ENCODE measurements around the gene LYRM2.

The LYRM2 gene

DNA sequence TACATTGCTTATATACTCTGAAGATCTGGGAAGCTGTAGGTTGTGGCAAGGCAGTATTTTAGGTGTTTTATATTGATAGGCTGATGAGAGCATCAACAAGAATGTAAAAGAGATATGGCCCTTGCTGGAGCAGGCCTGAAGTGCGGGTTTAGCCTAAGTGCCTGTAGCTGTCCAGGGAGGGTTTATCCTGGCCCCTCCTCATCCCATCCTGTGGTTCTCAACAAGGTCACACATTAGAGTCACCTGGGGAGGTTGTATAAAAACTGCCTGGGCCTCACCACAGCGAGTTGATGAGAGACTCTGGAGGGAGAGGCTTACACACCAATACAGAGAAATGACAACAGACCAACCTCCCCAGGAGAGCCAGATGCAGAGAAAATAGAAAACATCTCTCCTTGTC, 48.4 kb downstream of the LYRM2 start:
- DNase-seq = no peak

DNA sequence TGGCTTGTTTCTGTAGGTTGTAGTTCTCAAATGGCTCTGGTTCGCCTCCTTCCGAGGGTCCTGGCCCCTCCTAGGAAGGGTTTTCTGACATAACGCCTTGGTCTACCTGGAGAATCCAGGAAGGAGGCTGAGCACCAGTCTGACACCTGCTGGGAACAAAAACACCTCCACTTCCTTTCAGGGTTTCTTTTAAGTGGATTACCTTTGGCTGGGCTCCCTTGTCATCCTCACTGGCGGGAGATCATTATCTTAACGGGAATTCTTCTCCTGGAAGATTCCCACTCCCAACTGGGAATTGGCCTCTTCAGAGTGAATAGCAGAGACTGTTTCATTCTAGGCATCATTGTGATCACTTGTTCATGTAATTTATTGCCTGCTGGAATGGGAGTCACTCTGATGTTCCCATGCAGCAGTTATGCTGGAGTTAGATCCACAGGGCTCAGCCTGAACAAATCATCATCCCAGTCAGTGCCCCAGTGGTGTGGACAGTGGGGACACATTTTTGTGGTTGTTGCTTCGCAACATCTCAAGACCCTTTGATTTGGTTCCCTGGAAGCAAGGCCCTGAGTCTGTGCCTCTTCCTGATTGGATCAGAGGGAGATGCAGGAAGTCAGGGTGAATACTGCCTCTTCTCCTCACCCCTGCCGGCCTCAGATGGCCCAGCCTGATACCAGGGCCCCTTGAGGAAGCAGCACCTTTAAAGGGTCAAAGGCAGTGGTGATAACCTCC, 49.1 kb downstream of the LYRM2 start:
- DNase-seq = no peak

- DNase-seq = no peak
These were observed 53.4 kb downstream of the LYRM2 start for GRCh38 chr6:89585154-89585553.

DNA sequence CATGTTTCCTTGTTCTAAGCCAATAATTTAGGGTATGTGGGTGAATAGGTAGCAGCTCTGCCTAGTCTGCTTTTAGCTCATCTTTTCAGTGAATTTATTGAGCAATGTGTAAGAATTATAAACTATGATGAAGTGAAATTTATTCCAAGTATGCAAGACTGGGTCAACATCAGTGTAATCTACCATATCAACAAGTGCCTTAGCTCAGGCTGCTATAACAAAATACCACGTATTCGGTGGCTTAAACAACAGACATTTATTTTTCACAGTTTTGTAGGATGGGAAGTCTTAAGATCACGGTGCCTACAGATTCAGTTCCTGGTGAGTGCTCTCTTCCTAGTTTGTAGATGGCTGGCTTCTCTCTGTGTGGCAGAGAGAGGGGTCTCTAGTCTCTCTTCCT, 54.0 kb downstream of the LYRM2 start:
- DNase-seq = no peak

- no peak for DNase-seq
These were observed 55.0 kb downstream of the LYRM2 start for GRCh38 chr6:89583559-89583958.

- no peak for DNase-seq
These were observed 55.8 kb downstream of the LYRM2 start for GRCh38 chr6:89582669-89583325.

- DNase-seq = no peak
These were observed 56.9 kb downstream of the LYRM2 start for GRCh38 chr6:89581689-89582088.

DNA sequence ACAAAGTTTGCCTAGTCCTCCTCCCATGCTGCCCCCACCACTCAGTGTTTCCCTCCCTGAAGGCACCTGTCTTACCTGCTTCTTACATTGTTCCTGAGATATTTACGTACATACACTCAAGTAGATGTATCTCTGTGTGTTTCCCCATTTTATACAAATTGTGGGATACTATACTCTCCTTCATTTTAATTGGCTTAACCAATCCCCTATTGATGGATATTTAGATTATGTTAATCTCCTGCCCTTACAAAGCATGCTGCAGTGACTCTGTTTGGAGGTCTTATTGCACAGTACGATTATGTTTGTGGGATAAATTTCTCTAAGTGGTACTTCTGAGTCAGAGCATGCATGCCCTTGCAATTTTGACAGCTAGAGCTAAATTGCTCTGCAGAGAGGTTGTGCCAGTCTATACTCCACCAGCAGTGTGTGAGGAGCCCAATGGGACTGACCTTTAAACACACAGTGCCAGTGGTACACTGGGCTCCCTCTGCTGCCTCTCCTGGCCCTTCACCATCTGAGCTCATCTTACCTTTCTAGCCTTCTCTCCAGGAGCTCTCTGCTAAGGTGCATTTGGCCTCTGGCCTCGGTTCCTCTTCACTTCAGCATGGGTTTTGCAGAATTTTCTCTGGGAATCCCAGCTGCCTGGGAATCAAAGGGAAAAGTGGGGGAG, 57.4 kb downstream of the LYRM2 start:
- no peak for DNase-seq

GRCh38 chr6:89575562-89575960, 63.0 kb downstream of the LYRM2 start:
- DNase-seq = no peak

DNA sequence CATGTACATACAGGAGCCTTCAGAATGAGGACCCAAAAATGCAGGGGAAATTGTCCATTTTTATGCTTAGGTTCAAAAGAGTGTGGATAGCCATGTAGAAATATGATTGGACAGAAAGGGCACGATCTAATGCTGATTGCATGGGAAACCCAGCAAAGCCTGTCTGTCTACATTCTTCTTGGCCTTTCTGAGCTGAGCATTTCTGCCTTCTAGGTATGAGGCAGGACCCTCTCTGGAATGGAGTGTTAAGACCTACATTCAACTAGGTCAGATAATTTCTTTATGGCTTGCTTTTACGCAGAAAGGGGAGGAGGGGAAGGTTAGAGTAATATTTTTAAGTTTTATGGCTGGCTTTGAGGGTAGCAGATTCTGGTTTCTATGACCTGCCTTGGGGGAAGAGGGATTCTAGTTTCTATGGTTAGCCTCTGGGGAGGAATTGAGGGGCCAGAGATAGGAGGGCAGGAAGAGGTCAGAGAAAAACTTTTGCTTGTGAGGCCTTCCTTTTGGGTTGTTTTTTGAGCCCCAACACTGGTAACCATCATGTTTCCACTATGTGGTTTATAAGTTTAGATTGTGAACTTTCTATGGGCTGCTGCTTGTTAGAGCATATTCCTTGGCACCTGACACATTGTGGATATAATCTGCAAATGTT, 63.5 kb downstream of the LYRM2 start:
- DNase-seq = no peak

DNA sequence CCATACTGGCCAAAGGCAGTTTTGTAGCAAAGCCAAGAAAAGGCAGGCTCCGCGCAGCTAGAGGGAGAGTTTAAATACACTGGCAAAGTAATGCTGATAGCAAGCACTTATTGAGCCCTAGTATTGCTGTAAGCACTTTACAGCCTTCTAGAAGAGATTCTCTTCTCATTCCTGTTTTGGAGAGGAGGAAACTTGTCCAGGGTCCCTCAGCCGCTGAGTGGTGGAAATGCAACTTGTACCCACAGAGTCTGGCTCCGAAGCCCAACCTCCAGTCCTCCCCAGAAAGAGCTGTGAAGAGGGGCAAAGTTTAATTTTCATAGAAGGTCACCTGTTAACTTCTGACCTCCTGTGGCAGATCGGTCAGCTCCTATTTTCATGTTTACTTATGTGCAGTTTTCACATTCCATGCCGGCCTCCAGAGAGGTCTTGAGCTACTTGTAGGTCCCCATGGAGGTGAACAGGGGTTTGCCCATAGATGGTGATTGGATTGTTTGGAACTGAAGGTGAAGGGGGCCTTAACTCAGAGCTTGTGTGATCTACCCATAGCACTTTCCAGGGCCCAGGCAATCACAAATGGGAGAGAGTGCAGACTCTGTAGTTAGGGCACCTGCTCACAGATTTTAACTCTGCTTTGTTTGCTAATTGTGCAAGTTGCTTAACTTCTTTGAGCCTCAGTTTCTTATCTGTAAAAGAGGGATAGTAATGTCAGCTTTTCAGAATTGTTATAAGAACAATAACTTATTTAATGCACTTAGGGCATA, 70.7 kb downstream of the LYRM2 start:
- DNase-seq = no peak

- DNase-seq = no peak
These were observed 71.5 kb downstream of the LYRM2 start for GRCh38 chr6:89566930-89567629.

DNA sequence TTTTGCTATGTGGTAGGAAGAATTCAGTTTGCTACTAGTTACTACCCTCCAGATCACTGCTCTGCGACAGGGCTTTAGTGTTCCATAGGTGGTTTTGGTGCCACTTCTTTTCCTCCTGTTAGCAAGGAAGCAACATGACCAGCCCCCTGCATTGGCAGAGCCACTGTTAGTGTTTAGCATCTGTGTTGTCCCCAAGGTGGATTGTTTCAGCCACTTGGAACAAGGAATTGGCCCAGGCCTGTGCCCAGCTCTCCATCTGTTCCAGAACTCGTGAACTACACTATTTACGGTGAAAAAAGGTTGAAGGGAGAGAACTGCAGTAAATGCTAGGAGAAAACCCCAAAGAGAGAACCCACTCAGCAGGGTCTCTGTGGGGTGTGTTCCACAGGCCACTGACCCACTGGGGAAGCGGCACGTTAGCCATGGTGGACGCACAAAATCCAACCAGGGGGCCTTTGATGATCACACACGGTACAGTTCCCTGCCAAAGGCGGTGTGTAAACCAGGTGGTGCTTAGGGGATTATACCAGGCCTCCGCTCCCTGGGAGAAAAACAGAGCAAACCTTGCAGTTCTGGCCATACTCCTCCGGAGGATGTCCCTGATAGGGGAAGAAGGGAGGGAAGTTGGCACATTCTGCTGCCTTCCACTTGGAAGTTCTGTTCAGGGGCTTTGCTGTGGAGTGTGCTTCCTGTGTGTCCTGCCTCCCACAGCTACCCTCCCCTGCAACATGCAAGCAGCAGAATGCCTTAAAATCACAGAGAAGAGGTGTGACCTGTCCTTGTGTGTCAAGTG, 72.3 kb downstream of the LYRM2 start:
- DNase-seq = no peak

GRCh38 chr6:89564752-89565427, 73.7 kb downstream of the LYRM2 start:
- no peak for DNase-seq

DNA sequence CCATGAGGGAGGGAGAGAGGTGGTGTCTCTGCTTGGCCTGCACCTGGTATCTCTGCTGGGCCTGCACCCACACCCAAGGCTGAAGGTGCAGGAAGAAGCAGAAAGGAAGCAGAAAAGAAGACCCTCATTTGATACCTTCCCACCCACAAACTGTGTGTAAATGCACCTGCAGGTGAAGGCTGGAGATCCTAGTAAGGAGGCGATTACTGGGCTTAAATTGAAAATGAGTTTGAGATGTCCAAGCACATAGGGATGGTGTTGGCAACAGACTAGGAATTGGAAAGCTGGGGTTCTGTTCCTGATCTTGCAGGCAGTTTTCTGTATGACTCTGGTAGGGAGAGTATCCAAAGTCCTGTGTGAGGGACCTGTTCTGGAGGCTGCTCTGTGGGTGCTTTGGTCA, 74.7 kb downstream of the LYRM2 start:
- no peak for DNase-seq

DNA sequence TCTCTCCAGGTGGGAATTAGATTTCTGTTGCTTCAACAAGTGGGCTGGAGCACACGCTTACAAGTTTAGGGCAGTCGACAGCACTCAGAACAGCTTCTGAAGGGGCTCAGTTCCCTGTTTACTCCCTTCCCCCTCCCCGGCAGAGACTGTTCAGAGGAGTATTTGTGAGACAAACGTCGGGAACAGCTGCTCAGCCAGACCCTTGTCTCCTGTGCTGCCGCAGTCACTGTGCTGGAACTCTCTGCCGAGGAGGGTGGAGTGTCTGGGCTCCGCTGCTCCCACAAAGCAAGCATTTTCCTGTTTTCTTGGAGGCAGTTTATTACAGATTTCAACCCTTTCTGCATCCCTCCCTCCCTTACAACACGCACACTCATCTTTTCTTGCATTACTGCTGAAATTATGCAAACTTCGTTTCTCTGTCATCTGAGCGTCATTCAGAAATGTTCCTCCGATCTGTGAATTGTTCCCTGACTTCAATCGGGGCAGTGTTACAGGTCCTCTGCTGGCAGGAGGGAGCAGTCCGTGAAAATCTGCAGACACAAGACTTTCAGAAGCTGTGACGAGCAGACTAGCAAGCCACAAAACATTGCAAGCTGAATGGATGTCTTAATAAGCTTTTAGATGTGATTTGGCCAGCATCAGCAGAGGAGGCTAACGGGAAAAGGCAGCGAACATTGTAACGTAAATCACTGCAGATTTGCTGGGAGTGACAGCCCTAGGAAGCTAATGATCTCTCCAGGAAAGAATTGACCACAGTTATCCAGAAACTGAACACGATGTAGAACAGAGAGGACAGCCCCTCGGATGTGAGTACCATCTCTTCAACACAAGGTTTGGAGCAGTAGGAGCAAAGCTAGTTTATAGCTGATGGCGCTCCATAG, 76.2 kb downstream of the LYRM2 start:
- no peak for DNase-seq

DNA sequence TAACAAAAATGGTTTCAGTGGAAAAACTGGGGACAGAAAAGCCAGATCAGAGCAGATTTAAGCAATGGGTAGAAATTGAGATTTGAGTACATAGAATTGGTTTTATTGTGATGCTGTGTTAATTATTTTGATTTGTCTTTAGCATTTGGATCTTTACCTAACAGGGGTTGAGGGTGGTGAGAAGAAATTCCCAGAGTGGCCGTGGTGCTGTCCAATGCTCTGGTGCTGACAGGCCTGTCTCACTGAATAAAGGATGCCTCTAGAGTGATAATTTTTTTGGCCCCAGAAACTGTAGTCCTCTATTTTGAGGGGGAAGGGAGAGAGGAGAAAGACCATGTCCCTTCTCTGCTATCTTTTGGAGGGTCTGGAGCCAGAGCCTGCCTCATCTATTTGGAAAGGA, 79.1 kb downstream of the LYRM2 start:
- no peak for DNase-seq

- no peak for DNase-seq
These were observed 82.7 kb downstream of the LYRM2 start for GRCh38 chr6:89555806-89556205.

GRCh38 chr6:89555031-89555430, 83.5 kb downstream of the LYRM2 start:
- no peak for DNase-seq

GRCh38 chr6:89554106-89554505, 84.4 kb downstream of the LYRM2 start:
- DNase-seq = no peak

Data from CD4-positive, alpha-beta T cell treated with Interleukin-17A for 1 hour (primary cell).